Activated CD4-positive, alpha-beta T cell treated with anti-CD3 and anti-CD28 coated beads for 1 hour (primary cell): ENCODE data around the gene FANCL.
"Not testable (repeated sequence)": the region's sequence is repeated elsewhere in the genome, so short reads cannot be mapped to it uniquely, and the experiment has no call there.

Source experiments
- DNase-seq: peaks from one replicate; pipeline ENCODE4 v3.0.0-alpha.2; 2020

The FANCL gene

GRCh38 chr2:58240670-58241545, at the start of gene FANCL:
FANCL (minus strand) TSS chr2:58241325; CDS start chr2:58241313, 12 bp downstream.
- DNase-seq, result peak; percentile 30

- no peak for DNase-seq
Observed at GRCh38 chr2:58289029-58289428, 47.9 kb upstream of the FANCL start.

DNA sequence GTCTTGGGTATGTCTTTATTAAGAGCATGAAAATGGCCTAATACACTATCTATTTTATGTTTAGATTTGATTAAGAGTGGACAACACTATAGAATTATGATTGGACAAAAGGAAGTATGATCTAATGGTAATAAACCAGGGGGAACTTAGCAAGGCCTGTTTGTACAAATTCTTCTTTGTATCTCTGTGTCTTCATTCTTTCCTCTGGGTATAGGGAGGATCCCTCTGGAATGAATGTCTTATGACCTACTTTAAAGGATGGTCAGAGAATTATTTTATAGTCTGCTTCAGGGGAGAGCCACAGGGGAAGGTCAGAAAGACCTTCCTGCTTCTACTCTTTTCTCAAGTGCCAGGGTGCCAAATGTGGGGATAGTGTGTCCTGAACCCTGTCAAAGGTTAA, 42.8 kb upstream of the FANCL start:
- no peak for DNase-seq

DNA sequence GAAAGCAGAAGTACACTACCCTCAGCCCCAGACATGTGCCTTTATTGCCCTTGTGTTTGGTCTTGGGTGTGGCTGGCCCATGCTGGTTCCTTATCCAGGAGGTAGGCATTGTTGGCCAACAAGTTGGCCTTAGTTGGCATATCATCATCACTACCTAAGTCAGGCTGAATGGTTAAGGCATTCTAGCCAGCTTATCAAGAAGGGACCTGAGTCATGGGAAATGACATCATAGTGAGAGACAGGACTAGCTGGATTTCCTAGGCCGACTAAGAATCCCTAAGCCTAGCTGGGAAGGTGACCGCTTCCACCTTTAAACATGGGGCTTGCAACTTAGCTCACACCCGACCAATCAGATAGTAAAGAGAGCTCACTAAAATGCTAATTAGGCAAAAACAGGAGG, 34.0 kb upstream of the FANCL start:
- not testable (repeated sequence) for DNase-seq

GRCh38 chr2:58271826-58272225, 30.7 kb upstream of the FANCL start:
- DNase-seq, result no peak

GRCh38 chr2:58268685-58269084, 27.6 kb upstream of the FANCL start:
- no peak for DNase-seq

- DNase-seq, result no peak
Observed at GRCh38 chr2:58266211-58266610, 25.1 kb upstream of the FANCL start.

- DNase-seq, result no peak
Observed at GRCh38 chr2:58261209-58261608, 20.1 kb upstream of the FANCL start.

- not testable (repeated sequence) for DNase-seq
Observed at GRCh38 chr2:58258456-58258855, 17.3 kb upstream of the FANCL start.

GRCh38 chr2:58251331-58252201, 10.4 kb upstream of the FANCL start:
- DNase-seq, result not testable (repeated sequence)

DNA sequence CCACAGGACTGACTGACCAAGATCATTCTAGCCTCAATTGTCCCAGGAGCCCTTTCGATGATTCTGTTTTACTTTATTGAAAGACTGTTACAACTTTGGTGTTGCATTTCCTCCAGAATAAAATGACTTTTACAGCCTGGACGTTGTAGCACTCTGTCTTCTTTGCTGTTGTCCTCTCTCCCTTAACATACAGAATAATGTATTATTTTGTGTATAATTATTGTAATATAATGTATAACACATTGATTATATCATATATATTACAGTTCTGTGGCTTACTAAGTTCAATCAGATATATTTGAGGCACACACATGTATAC, 380 bp upstream of the FANCL start:
- no peak for DNase-seq

- DNase-seq, result no peak
Observed at GRCh38 chr2:58239243-58239925, 1.7 kb downstream of the FANCL start.

DNA sequence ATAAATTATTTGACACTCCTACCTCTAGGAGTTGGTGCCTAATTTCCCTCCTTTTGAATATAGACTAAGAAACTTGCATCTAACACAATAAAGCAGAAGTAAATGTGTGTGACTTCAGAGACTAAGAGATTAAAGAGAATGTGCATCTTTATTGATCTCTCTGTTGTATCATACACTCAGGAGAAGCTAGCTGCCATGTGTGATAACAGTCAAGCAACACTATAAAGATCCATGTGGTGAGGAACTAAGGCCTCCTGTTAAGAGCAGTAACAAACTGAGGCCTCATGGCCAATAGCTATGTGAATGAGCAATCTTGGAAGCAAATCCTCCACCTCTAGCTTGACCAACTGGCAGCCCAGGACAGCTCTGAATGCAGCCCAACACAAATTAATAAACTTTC, 3.4 kb downstream of the FANCL start:
- DNase-seq, result no peak

GRCh38 chr2:58235984-58236383, 5.1 kb downstream of the FANCL start:
- DNase-seq, result no peak

DNA sequence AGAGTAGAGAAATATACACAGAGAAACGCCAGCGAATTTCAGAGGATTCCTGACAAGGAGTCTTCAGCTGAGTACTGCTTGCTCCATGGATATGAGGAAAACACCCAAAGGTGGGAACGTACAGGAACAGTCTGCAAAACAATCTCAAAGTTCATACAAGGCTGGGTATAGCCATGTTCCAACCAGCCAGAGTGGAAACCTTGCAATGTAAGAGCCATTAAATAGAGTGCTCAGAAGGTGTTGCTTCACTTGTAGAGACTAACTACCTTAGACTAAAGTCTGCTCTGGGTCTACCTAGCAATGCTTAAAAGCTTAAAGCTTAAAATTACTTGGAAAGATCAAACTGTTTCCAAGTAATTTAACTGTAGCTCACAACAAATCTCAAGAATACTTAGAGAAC, 6.0 kb downstream of the FANCL start:
- DNase-seq, result no peak

DNA sequence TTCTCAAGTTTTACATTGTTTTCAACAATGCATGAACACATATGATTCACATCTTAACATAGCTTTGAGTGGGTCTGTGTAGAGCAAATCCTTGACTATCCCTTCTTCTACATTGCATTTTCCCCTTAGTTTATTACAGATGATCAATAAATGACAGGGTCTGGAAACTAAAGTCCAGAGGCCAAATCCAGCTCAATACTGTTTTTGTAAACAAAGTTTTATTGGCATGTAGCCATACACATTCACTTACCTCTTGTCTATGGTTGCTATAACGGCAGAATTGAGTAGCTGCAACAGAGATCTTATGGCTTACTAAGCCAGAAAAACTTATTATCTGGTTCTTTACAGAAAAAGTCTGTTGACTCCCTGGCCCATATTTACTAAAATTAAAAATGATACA, 12.8 kb downstream of the FANCL start:
- DNase-seq, result no peak

DNA sequence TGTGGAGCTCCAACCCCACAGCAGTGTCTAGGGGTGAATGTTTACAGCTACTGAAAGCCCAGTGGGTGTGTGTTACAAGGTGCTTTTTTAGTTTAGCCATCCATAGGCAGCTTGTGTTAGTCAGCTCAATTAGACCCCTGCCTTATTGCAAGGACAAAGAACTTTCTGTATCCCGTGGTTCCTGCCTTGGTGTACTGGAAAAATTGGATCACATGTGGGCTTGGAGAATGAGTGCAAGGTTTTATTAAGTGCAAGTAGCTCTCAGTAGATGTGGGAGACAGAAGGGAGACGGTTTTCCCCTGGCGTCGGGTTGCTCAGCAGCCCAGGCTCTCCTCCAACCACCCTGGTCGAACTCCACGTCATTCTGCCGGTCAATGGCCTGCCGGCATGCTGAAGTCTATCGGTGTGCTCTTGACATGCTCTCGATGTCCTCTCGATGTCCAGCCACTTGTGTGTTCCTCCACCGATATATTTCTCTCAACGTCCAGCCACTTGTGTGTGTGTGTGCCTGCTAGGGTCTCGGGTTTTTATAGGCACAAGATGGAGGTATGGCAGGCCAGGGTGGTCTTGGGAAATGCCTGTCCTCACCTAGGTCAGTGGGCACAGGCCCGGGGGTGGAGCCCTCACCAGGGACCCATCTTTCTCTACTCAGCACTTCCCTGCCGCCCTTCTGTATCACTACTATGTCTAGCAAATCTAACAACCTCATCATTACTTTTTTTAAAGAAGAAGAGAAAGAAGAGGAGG, 13.8 kb downstream of the FANCL start:
- DNase-seq, result no peak

DNA sequence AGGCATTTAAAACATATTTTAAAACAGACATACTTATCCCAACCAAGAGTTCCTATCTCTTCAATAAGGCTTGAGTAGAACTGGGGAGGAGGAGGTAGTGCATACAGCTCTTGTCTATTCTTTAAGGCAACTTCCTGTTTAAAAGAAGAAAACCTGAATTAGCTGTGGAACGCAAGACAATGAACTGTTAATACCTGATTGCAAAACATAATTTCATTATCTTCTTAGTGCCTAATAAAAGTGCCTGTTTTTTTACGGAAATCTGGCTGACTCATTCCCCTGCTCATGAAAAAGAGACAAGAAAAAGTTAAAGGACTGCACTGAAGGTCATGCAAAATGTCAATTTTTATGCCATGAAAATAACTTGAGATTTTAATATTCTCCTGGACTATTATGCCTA, 19.2 kb downstream of the FANCL start:
- no peak for DNase-seq

DNA sequence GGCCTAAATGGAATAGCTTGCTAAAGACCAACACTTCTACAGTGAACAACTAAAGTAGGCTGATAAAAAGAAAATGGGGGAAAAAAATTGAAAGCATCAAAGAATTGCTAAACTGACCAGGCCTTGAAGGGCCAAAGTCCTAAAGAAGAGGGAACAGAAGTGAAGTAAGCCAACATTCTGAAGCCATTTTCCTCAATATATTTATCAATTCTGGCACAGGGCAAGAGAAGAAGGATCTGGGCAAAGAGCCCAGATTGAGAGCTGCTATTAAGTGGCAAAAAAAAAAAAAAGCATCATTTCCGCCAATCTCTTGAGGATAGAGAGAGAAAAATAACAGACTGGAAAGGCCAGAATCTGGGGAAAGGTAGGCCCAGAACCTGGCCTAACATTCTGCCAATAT, 25.7 kb downstream of the FANCL start:
- no peak for DNase-seq

DNA sequence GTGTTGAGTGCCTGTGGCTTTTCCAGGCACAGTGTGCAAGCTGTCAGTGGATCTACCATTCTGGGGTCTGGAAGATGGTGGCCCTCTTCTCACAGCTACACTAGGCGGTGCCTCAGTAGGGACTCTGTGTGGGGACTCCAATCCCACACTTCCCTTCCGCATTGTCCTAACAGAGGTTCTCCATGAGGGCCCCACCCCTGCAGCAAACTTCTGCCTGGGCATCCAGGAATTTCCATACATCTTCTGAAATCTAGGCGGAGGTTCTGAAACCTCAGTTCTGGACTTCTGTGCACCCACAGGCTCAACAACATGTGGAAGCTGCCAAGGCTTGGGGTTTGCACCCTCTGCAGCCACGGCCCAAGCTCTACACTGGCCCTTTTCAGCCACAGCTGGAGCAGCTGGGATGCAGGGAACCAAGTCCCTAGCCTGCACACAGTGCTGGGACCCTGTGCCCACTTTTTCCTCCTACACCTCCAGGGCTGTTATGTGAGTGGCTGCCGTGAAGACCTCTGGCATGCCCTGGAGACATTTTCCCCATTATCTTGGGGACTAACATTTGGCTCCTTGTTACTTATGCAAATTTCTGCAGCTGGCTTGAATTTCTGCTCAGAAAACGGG, 30.1 kb downstream of the FANCL start:
- not testable (repeated sequence) for DNase-seq

GRCh38 chr2:58207189-58207588, 33.9 kb downstream of the FANCL start:
- DNase-seq, result no peak

- no peak for DNase-seq
Observed at GRCh38 chr2:58206785-58207184, 34.3 kb downstream of the FANCL start.
